Esophagus squamous epithelium (tissue), 4 donors: ENCODE data around the gene STMP1.

ENCODE experiments used
- POLR2A ChIP-seq, 4 donors: fragments of 450-650 bp; IDR thresholded peaks; one replicate each; pipeline ENCODE4 v1.6.1; 2017; ENCODE audit warnings: antibody characterized with exemption in 4 of 4, mild to moderate bottlenecking in 4 of 4, moderate library complexity in 3 of 4
- TF ChIP-seq, protein P1 (sequence below), 6 experiments: fragments of 450-650 bp in 4 of 6; fragments of 200-600 bp in 2 of 6; sonication (generic) in 2 of 6; IDR thresholded peaks; one replicate each; pipeline ENCODE4 v1.5.1; 2016 to 2019; ENCODE audit warnings: antibody characterized with exemption in 6 of 6, mild to moderate bottlenecking in 4 of 6, moderate library complexity in 4 of 6

DNA sequence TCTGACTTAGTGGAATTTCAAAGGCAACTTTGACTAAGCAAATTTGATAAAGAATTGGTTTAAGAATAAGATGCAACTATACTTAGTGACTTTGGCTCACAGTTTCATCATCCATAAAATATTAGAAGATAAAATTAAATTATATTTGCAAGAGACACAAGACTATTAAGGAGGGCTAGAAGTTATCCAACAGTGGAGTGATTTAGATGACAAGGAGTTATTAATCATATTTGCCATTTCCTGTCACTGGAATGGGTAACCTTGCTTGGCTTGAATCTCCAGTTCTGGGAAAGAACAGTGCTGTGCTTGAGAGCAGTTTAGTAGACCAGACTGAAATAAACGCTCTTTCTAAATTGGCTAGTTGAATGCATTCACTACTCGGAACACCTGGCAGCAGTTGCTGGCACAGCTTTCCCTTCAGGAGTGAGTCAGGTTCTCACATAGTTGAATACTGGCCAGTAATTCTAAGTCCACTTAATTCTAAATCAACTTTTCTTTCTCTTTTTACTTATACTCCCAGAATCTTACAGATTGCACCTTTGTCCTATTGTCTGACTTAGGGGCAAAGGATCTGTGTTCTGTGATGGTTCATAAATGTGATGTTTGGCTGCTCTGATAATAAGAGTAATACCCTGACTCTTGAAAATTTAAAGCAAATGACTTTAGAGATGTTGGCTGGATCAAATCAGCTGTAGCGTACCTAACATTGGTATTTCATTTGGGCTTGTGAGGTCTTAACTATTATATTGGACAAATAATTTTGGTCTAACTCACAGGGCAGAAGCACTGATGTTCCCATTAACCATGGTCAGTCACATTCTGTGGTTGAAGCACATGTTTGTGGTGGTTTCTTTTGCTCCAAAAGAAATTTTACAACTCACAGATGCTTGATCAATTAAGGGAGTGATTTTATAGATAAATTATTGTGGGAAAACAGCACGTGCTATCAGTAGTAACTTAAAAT lies 16.6 kb downstream of the STMP1 start:
- TF ChIP-seq, protein P1, sequence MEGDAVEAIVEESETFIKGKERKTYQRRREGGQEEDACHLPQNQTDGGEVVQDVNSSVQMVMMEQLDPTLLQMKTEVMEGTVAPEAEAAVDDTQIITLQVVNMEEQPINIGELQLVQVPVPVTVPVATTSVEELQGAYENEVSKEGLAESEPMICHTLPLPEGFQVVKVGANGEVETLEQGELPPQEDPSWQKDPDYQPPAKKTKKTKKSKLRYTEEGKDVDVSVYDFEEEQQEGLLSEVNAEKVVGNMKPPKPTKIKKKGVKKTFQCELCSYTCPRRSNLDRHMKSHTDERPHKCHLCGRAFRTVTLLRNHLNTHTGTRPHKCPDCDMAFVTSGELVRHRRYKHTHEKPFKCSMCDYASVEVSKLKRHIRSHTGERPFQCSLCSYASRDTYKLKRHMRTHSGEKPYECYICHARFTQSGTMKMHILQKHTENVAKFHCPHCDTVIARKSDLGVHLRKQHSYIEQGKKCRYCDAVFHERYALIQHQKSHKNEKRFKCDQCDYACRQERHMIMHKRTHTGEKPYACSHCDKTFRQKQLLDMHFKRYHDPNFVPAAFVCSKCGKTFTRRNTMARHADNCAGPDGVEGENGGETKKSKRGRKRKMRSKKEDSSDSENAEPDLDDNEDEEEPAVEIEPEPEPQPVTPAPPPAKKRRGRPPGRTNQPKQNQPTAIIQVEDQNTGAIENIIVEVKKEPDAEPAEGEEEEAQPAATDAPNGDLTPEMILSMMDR (IDR thresholded peaks at IDR 0.05), result no peak
- no peak for TF ChIP-seq POLR2A (IDR thresholded peaks at IDR 0.05)
